WI38 (cell line): ENCODE results near the gene IMPG2.

ENCODE experiments used
- H3K4me3 ChIP-seq: 2 replicates; pipeline ENCODE4 v1.5.1; 2011; ENCODE audit warnings: low read depth, mild to moderate bottlenecking, control low read depth, low read length
- CTCF ChIP-seq: IDR thresholded peaks from 2 replicates; pipeline ENCODE4 v1.5.1; 2012; ENCODE audit warnings: low read depth, mild to moderate bottlenecking, control low read depth, low read length

IMPG2 gene

GRCh38 chr3:101292027-101292426, 28.3 kb downstream of the IMPG2 start:
- no peak overlapping the region for H3K4me3 ChIP-seq
- TF ChIP-seq CTCF: no peak

GRCh38 chr3:101288294-101288693, 32.1 kb downstream of the IMPG2 start:
- H3K4me3 ChIP-seq: no peak overlapping the region
- no peak for TF ChIP-seq CTCF

- H3K4me3 ChIP-seq: no peak overlapping the region
- TF ChIP-seq CTCF: no peak
These were observed 35.6 kb downstream of the IMPG2 start for GRCh38 chr3:101284757-101285156.

GRCh38 chr3:101281521-101282030, 38.8 kb downstream of the IMPG2 start:
- no peak overlapping the region for H3K4me3 ChIP-seq
- TF ChIP-seq CTCF: no peak

GRCh38 chr3:101279765-101280385, 40.5 kb downstream of the IMPG2 start:
- TF ChIP-seq CTCF: no peak
- H3K4me3 ChIP-seq: no peak overlapping the region

- TF ChIP-seq CTCF: no peak
- no peak overlapping the region for H3K4me3 ChIP-seq
These were observed 41.2 kb downstream of the IMPG2 start for GRCh38 chr3:101279162-101279561.

GRCh38 chr3:101278727-101279126, 41.6 kb downstream of the IMPG2 start:
- H3K4me3 ChIP-seq: no peak overlapping the region
- TF ChIP-seq CTCF: no peak
